ENCODE results near the gene ZNF85. TPM values are rescaled to one million over a fixed set of nuclear protein-coding genes. Genes with fewer than 3 reads are reported as not detected.

ZNF85 gene
- total RNA-seq, 1 experiment from 2014 or later = 26.8 TPM

- Histone ChIP-seq H2BK120ac (ENCODE audit: low read depth, low read length, poor library complexity, severe bottlenecking) (no peak overlapping the region), H3K56ac (ENCODE audit: insufficient read length, low read depth, low read length) (no peak overlapping the region), H4K91ac (ENCODE audit: insufficient read length, low read depth, low read length) (no peak overlapping the region), H3K14ac (ENCODE audit: insufficient read depth, low read length) (no peak overlapping the region), H3K79me2 (ENCODE audit: insufficient read depth, low read length) (peaks cover 3% of the 10 kb centered on the region; the same call in 1 of the 2 replicates), H3K4me1 (ENCODE audit: insufficient read depth, low read length) (no peaks in the 10 kb centered on the region), H3K4ac (ENCODE audit: low read depth, low read length) (no peak overlapping the region), H2AK5ac (ENCODE audit: insufficient read length, low read length) (no peak overlapping the region), H4K5ac (ENCODE audit: insufficient read length, low read depth, low read length) (no peak overlapping the region), H2AFZ (ENCODE audit: low read length) (no peak overlapping the region), H3K79me1 (ENCODE audit: insufficient read depth, low read depth, low read length, poor library complexity, severe bottlenecking) (peaks cover 10% of the 10 kb centered on the region), H3K23ac (ENCODE audit: insufficient read length, low read depth, low read length) (no peak overlapping the region), H3K27me3 (ENCODE audit: insufficient read depth, low read length) (no peaks in the 10 kb centered on the region), H4K8ac (replicated peaks; ENCODE audit: insufficient read length, low read depth, low read length) (no peak overlapping the region), H3K9ac (ENCODE audit: extremely low read depth, insufficient read length, low read length) (no peak overlapping the region), H2BK12ac (ENCODE audit: insufficient read length, low read depth, low read length) (no peak overlapping the region), H2BK15ac (ENCODE audit: low read depth, low read length) (no peak overlapping the region), H3K9me3 (ENCODE audit: control insufficient read depth, low read depth, low read length) (no peaks in the 10 kb centered on the region), H3K18ac (ENCODE audit: insufficient read length, low read depth, low read length) (no peak overlapping the region), H3K27ac (ENCODE audit: insufficient read length, low read depth, low read length) (no peak overlapping the region), H2BK5ac (ENCODE audit: insufficient read length, low read length) (no peak overlapping the region), H4K20me1 (ENCODE audit: control insufficient read depth, insufficient read depth, insufficient read length) (no peaks in the 10 kb centered on the region), H3K4me2 (ENCODE audit: insufficient read depth, insufficient read length, low read length) (no peak overlapping the region), H2BK20ac (ENCODE audit: low read depth, low read length, poor library complexity, severe bottlenecking) (no peak overlapping the region), H3K23me2 (ENCODE audit: insufficient read length, low read depth, low read length, poor library complexity, severe bottlenecking) (no peaks in the 10 kb centered on the region), H3T11ph (ENCODE audit: low read length) (no peak overlapping the region)
- Mint-ChIP-seq H3K36me3 (ENCODE audit: insufficient read depth in 1 of 3, low read depth in 3 of 3) (peaks cover 19 to 43% (median 40%) of the 10 kb centered on the region in 3 experiments), H3K9me3 (peaks cover 0 to 6% of the 10 kb centered on the region in 2 experiments; a peak in 2 of 5 replicates), H3K27me3 (ENCODE audit: low read depth) (no peaks in the 10 kb centered on the region; the same call in 1 of the 2 replicates), H3K4me1 (peaks cover 14 to 16% of the 10 kb centered on the region in 2 experiments), H3K4me3 (no peak overlapping the region), H3K27ac (peak overlapping the region in 1 of 3 experiments; percentile 60; a peak in 1 of 7 replicates)
- no peak for DNase-seq
- no peak for TF ChIP-seq CTCF (conservative IDR thresholded peaks at IDR 0.05)
- WGBS (ENCODE audit: extremely low coverage, insufficient read length, low lambda C conversion rate) = no CpG with 5 or more reads among the region's 1 CpG
Observed at GRCh38 chr19:20926796-20927195, 3.7 kb downstream of the ZNF85 start.
